ENCODE data around the gene SPTBN1.

SPTBN1 gene

DNA sequence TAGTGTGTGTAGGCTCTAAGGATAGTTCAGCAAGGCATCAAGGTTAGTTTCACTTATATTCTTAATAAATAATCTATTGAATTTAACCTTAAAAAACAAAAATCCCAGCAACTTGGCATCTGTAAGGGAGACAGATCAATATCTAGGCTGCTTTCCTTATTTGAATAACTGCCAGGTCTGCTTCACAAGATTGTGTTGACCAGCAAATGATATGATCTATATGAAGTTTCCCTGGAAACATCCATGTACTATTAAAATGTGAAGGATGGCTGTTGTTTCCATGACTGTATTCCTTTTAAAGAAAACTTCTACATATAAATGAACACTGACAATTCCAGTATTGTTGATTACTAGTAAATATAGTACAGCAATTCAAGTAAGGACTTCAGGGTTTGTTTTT, 109.4 kb downstream of the SPTBN1 start:
- no peaks in the 10 kb centered on the region for H3K27me3 ChIP-seq (ENCODE audit: insufficient read depth, low read length)
- H3K36me3 ChIP-seq (ENCODE audit: insufficient read depth, low read length): no peaks in the 10 kb centered on the region
- H3K27ac ChIP-seq (ENCODE audit: low read depth, low read length, poor library complexity, severe bottlenecking): no peak overlapping the region
- no peaks in the 10 kb centered on the region; the same call in 1 of the 2 replicates for H3F3A ChIP-seq (ENCODE audit: insufficient read depth, low read length)
- no peak overlapping the region for H3K4me2 ChIP-seq (ENCODE audit: low read length)
- no peak overlapping the region for H3K4me3 ChIP-seq (ENCODE audit: low read depth, low read length, poor library complexity, severe bottlenecking)
- no peaks in the 10 kb centered on the region for H3K9me3 ChIP-seq (ENCODE audit: low read length)
- H3K79me2 ChIP-seq (ENCODE audit: insufficient read depth, low read length): peaks cover 4% of the 10 kb centered on the region; the same call in 1 of the 2 replicates
- TF ChIP-seq, protein P1, sequence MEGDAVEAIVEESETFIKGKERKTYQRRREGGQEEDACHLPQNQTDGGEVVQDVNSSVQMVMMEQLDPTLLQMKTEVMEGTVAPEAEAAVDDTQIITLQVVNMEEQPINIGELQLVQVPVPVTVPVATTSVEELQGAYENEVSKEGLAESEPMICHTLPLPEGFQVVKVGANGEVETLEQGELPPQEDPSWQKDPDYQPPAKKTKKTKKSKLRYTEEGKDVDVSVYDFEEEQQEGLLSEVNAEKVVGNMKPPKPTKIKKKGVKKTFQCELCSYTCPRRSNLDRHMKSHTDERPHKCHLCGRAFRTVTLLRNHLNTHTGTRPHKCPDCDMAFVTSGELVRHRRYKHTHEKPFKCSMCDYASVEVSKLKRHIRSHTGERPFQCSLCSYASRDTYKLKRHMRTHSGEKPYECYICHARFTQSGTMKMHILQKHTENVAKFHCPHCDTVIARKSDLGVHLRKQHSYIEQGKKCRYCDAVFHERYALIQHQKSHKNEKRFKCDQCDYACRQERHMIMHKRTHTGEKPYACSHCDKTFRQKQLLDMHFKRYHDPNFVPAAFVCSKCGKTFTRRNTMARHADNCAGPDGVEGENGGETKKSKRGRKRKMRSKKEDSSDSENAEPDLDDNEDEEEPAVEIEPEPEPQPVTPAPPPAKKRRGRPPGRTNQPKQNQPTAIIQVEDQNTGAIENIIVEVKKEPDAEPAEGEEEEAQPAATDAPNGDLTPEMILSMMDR (IDR thresholded peaks at IDR 0.05; ENCODE audit: low read length): no peak
- no peak for TF ChIP-seq EZH2 (IDR thresholded peaks at IDR 0.05; ENCODE audit: borderline replicate concordance, low read length)
- no peak overlapping the region for H3K9ac ChIP-seq (ENCODE audit: low read length)
- no peaks in the 10 kb centered on the region for H4K20me1 ChIP-seq (ENCODE audit: insufficient read depth, low read length)
- peaks cover 39% of the 10 kb centered on the region for H3K4me1 ChIP-seq (ENCODE audit: insufficient read depth, low read length, severe bottlenecking)
- H2AFZ ChIP-seq (ENCODE audit: low read length): no peak overlapping the region
- no peaks in the 10 kb centered on the region for H3K9me2 ChIP-seq (ENCODE audit: low read depth, low read length)

DNA sequence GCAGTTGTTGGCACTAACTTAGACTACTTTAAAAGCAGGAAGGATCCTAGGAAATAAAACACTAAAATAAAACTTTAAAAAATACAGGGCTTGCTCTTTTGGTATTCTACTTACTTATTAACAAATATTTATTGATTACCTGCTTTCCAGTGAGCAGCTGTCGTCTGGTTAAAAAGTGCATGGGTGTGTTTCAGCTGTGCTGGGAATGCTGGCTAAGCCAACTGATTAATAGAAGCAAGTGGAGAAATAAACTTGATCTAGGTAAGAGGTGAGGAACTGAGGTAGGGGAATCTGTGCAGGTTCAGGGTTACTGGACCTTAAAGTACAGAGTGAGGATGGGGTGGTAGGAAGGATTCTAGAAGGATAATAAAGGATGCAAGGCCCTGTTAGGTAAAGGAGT, 110.8 kb downstream of the SPTBN1 start:
- no peak overlapping the region for H3K27ac ChIP-seq (ENCODE audit: low read depth, low read length, poor library complexity, severe bottlenecking)

DNA sequence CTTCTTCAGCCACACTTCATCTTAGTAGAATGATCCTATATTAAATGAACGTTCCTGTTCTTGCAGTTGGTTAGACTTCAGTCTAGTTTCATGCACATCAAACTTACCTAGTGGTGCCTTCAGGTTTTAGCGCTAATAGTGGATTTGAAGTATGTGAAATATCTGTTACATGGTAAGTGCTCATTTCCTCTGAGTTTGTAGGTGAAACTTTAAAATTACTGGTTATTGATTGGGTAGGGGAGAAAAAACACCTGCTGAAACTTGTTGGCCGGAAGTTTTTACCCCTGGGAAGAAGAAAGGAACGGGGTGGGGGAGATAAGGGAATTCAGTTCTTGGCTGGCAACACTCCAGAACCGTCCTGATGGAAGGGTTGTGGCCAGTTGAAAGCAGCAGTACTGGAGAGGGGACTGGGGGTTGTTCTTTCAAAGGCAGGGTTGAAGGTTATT, 112.8 kb downstream of the SPTBN1 start:
- no peaks in the 10 kb centered on the region for H3K36me3 ChIP-seq (ENCODE audit: insufficient read depth, low read length)
- TF ChIP-seq, protein P1 (IDR thresholded peaks at IDR 0.05; ENCODE audit: low read length): no peak
- no peak for TF ChIP-seq EZH2 (IDR thresholded peaks at IDR 0.05; ENCODE audit: borderline replicate concordance, low read length)
- H3K9me2 ChIP-seq (ENCODE audit: low read depth, low read length): no peaks in the 10 kb centered on the region
- H3K27ac ChIP-seq (ENCODE audit: low read depth, low read length, poor library complexity, severe bottlenecking): peak overlapping the region; percentile 90
- H4K20me1 ChIP-seq (ENCODE audit: insufficient read depth, low read length): no peaks in the 10 kb centered on the region
- H3K79me2 ChIP-seq (ENCODE audit: insufficient read depth, low read length): no peaks in the 10 kb centered on the region; the same call in 1 of the 2 replicates
- peak overlapping the region; percentile 1; the same call in 1 of the 2 replicates for H3K9ac ChIP-seq (ENCODE audit: low read length)
- peaks cover 55% of the 10 kb centered on the region for H3K4me1 ChIP-seq (ENCODE audit: insufficient read depth, low read length, severe bottlenecking)
- H2AFZ ChIP-seq (ENCODE audit: low read length): no peak overlapping the region
- no peaks in the 10 kb centered on the region for H3K9me3 ChIP-seq (ENCODE audit: low read length)
- H3K27me3 ChIP-seq (ENCODE audit: insufficient read depth, low read length): no peaks in the 10 kb centered on the region
- peak overlapping the region; percentile 52 for H3K4me2 ChIP-seq (ENCODE audit: low read length)
- no peak overlapping the region for H3K4me3 ChIP-seq (ENCODE audit: low read depth, low read length, poor library complexity, severe bottlenecking)
- H3F3A ChIP-seq (ENCODE audit: insufficient read depth, low read length): no peaks in the 10 kb centered on the region; the same call in 1 of the 2 replicates

More for the DNA sequence above, 110.8 kb downstream of the SPTBN1 start:
- H3K4me1 ChIP-seq (ENCODE audit: insufficient read depth, low read length, severe bottlenecking): peaks cover 41% of the 10 kb centered on the region
- no peaks in the 10 kb centered on the region; the same call in 1 of the 2 replicates for H3K79me2 ChIP-seq (ENCODE audit: insufficient read depth, low read length)
- H3K4me2 ChIP-seq (ENCODE audit: low read length): no peak overlapping the region
- H3K9ac ChIP-seq (ENCODE audit: low read length): no peak overlapping the region
- no peaks in the 10 kb centered on the region for H4K20me1 ChIP-seq (ENCODE audit: insufficient read depth, low read length)
- no peaks in the 10 kb centered on the region for H3K9me2 ChIP-seq (ENCODE audit: low read depth, low read length)
- no peaks in the 10 kb centered on the region for H3K27me3 ChIP-seq (ENCODE audit: insufficient read depth, low read length)
- TF ChIP-seq, protein P1 (IDR thresholded peaks at IDR 0.05; ENCODE audit: low read length): no peak
- no peak for TF ChIP-seq EZH2 (IDR thresholded peaks at IDR 0.05; ENCODE audit: borderline replicate concordance, low read length)
- no peak overlapping the region for H2AFZ ChIP-seq (ENCODE audit: low read length)
- H3F3A ChIP-seq (ENCODE audit: insufficient read depth, low read length): no peaks in the 10 kb centered on the region; the same call in 1 of the 2 replicates
- no peaks in the 10 kb centered on the region for H3K9me3 ChIP-seq (ENCODE audit: low read length)
- H3K36me3 ChIP-seq (ENCODE audit: insufficient read depth, low read length): no peaks in the 10 kb centered on the region
- no peak overlapping the region for H3K4me3 ChIP-seq (ENCODE audit: low read depth, low read length, poor library complexity, severe bottlenecking)

Data from OCI-LY1 (cell line).